GM15510 (cell line): ENCODE results near the gene GGTLC1.

Source experiments
- POLR2A ChIP-seq: IDR thresholded peaks from 3 replicates; pipeline ENCODE4 v1.6.1; 2011; ENCODE audit warnings: borderline replicate concordance; ENCODE audit not compliant: insufficient read length; ENCODE audit errors: extremely low read depth

Gene GGTLC1

DNA sequence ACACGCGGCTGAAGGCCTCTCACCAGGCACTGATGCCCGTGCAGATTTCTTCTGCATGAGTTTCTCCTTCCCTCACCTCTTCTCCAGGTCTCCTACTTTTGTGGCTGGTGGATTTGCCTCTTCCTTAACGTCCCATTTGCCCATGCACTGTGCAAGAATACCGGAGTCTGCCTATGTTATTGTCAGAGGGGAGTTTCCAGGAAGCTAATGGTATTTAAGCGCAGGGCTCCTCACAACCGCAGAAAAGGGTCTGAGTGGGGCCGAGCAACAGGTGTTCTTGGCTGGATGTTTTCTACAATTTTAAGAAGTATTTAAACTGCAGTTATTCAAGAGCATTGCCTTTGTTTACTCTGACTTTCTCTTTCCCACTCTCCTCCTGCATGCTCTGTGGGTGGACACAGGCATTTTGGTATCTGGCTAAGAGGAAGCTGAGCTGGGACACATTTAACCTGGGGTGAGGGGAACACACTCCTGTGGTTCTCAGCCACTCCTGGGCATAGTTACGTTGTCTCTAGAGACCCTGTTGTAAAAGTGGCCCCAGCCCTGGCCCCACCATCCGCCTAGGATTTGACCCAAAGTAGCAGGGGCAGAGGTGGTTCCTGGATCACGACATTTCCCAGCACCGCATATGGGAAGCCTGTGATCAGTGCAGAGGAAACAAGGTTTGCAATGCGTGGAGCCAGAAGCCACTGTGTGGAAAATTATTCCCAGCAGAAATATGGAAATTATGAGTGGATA is 34.4 kb downstream of the GGTLC1 start:
- no peak for TF ChIP-seq POLR2A

DNA sequence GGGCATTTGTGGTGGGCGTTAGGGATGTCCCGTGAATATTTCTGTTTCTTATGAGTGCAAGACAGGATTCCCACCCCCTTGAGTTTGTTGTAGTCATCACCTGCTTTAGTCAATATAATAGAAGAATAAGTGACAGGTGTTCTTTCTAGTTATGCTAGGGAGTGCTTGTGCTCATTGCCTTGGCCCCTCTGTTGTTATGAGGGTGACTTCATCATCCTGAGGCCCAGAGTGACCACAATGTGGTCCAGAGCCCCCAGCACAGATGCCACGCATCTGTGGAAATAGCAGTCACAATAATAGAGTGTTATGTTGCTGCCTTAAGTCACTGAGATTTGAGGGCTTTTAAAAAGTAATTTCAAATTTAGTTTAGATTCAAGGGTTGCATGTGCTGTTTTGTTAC is 42.4 kb downstream of the GGTLC1 start:
- TF ChIP-seq POLR2A = no peak

DNA sequence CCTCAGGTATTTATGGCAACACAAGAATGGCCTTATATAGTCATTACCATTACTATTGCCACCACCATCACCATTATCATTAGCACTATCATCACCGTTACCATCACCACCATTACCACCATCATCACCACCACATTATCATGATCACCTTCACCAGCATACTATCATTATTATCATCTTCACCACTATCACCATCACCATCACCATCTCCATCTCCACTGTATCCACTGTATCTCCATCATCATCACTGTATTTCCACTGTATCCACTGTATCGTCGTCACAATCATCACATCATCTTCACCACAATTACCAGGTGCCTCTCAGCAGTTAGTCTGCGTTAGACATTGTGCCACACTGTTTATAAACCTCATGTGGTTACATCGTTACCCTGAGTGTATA is 45.3 kb downstream of the GGTLC1 start:
- TF ChIP-seq POLR2A = no peak

DNA sequence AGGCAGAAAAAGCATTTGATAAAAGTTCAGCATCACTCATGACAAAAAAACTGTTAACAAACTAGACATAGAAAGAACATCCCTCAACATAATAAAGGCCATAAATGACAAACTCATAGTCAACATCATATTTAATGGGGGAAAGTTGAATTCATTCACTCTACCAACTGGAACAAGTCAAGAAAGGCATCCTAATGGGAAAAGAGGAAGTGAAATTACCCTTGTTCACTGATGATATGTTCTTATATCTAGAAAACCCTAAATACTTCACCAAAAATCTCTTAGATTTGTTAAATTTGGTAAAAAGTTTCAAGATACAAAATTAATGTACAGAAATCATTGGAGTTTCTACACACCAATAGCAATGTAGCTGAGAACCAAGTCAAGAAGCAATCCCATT is 48.9 kb downstream of the GGTLC1 start:
- TF ChIP-seq POLR2A = no peak

DNA sequence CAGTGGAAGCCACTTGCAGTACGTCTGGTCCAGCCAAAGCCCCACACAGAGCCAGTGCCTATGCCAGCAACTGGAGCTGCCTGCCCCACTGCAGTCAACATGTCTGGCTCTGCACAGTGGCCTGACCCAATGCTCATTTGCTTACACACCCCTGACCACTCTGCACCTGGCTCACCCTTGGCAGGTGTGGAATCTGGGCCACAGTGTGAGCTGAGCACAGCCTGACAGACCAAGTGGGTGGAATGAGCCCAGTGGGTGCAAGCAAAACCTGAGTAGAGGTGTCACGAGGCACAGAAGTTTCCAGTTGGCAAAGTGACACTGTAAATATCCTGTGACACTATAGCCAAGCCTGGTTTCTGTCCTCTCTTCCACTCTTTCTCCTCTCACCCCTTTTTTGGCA is 49.5 kb downstream of the GGTLC1 start:
- TF ChIP-seq POLR2A = no peak

DNA sequence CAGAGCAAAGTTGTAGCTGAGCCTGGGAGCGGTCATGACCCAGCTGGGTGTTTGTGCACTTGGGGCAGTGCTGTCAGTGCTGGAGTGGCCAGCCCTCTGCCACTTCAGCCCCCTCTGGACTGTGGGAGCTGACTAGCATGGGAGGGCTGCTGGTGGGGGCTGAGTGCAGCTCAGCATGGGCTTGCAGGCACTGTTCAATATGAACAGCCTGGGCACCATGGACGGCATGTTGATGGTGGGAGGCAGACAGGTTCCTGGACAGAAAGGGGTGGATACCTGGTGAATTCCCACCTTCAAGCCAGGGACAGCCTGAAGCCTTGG is 50.5 kb downstream of the GGTLC1 start:
- TF ChIP-seq POLR2A = no peak

DNA sequence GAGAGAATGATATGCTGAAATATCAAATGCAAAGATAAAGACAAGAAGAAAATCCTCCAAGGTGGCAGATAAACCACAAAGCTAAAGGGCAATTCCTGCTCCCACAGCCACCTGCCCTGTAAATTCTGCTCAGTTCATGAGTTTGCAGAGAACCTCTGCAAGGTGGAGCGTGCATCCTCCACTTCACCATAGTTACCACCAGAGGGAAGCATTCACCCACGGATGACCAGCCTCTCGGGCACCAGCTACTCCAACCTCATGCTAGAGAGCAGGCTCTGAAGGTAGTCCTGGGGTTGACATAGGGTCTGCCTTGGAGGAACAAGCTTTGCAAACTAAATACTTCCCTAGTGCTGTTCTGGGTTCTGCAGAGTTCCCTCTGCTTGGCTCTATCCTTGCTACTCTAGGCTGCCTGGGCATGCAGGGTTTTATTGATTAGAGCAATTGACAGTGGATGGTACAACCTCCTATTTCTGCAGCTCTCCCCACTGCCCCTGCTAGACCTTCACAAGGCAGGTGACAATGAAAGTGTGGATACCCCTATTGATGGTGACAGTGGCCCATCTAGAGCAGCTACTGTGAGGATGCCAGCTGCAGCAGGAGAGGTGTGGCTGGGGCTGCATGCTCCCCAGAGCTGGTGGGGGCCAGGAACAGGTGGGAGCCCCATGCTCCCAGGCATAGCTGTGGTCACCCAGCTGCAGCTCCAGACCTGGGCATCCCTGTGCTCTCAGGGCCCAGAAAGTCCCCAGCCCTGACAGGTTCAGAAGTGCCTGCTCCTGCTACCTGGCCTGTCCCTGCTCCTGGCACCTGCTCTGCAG is 51.1 kb downstream of the GGTLC1 start:
- no peak for TF ChIP-seq POLR2A
